PFSK-1 (cell line): ENCODE measurements around the gene DIP2A.

Experiments used
- FOXP2 ChIP-seq: optimal IDR thresholded peaks from 2 replicates; pipeline ENCODE3; 2011; ENCODE audit warnings: borderline replicate concordance, control low read depth, inconsistent platforms; ENCODE audit not compliant: insufficient read depth; ENCODE audit errors: extremely low read length, extremely low read depth
- POLR2AphosphoS5 ChIP-seq: IDR thresholded peaks from 2 replicates; pipeline ENCODE4 v1.6.1; 2012; ENCODE audit warnings: low read depth, mild to moderate bottlenecking, control low read depth, low read length, moderate library complexity
- SIN3A ChIP-seq: IDR thresholded peaks from 2 replicates; pipeline ENCODE4 v1.6.1; 2012; ENCODE audit warnings: mild to moderate bottlenecking, low read length, moderate library complexity, borderline replicate concordance; ENCODE audit not compliant: insufficient read depth
- TAF1 ChIP-seq: IDR thresholded peaks from 2 replicates; pipeline ENCODE4 v1.6.1; 2012; ENCODE audit warnings: low read length, control low read depth, borderline replicate concordance; ENCODE audit not compliant: insufficient read depth
- TF ChIP-seq, protein P1 (sequence below), 2 experiments: IDR thresholded peaks; 2 replicates each; pipeline versions ENCODE4 v1.6.1 to v1.8.0; 2011 to 2012; ENCODE audit warnings: low read depth in 2 of 2, low read length in 2 of 2, control low read depth in 1 of 2, inconsistent platforms in 1 of 2, mild to moderate bottlenecking in 1 of 2, moderate library complexity in 1 of 2; ENCODE audit not compliant: insufficient read depth in 1 of 2

DIP2A gene

DNA sequence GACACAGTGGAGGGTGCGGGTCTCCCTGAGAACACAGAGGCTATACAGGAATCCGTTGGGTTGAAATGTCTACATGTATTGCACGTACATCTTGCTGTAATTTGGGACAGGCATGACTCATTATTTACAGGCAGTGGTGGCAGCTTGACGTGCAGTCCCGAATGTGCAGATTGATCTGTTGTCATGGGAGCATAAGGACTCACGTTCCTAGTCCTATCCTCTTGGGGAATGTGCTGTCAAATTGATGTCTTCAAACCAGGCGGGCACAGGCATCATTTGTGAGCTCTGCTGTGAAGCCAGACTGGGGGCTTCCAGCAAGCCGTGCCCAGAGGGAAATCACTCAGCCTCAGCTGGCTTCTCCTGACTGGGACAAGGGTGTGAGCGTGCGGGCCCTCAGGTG is 105.7 kb downstream of the DIP2A start:
- no peak for TF ChIP-seq TAF1
- no peak for TF ChIP-seq FOXP2
- no peak for TF ChIP-seq POLR2AphosphoS5
- TF ChIP-seq SIN3A, result no peak
- TF ChIP-seq, protein P1, sequence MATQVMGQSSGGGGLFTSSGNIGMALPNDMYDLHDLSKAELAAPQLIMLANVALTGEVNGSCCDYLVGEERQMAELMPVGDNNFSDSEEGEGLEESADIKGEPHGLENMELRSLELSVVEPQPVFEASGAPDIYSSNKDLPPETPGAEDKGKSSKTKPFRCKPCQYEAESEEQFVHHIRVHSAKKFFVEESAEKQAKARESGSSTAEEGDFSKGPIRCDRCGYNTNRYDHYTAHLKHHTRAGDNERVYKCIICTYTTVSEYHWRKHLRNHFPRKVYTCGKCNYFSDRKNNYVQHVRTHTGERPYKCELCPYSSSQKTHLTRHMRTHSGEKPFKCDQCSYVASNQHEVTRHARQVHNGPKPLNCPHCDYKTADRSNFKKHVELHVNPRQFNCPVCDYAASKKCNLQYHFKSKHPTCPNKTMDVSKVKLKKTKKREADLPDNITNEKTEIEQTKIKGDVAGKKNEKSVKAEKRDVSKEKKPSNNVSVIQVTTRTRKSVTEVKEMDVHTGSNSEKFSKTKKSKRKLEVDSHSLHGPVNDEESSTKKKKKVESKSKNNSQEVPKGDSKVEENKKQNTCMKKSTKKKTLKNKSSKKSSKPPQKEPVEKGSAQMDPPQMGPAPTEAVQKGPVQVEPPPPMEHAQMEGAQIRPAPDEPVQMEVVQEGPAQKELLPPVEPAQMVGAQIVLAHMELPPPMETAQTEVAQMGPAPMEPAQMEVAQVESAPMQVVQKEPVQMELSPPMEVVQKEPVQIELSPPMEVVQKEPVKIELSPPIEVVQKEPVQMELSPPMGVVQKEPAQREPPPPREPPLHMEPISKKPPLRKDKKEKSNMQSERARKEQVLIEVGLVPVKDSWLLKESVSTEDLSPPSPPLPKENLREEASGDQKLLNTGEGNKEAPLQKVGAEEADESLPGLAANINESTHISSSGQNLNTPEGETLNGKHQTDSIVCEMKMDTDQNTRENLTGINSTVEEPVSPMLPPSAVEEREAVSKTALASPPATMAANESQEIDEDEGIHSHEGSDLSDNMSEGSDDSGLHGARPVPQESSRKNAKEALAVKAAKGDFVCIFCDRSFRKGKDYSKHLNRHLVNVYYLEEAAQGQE (IDR thresholded peaks at IDR 0.05; ENCODE audit: insufficient read depth in 1 of 2, low read depth in 2 of 2, low read length in 2 of 2), result no peak

DNA sequence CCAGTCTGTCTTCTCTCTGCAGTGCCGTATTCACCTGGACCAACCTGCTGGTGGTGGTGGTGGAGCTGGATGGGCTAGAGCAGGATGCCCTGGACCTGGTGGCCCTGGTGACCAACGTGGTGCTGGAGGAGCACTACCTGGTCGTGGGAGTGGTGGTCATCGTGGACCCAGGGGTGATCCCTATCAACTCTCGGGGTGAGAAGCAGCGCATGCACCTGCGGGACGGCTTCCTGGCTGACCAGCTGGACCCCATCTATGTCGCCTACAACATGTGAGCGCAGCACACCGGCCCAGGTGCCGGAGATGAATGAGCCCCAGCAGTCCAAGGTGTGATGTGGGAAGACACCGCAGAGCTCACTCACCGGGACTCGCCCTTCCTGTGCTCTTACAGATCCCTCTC is 108.7 kb downstream of the DIP2A start:
- TF ChIP-seq, protein P1 (IDR thresholded peaks at IDR 0.05; ENCODE audit: insufficient read depth in 1 of 2, low read depth in 2 of 2, low read length in 2 of 2), result no peak
- TF ChIP-seq SIN3A, result no peak
- TF ChIP-seq TAF1, result no peak
- TF ChIP-seq FOXP2, result no peak
- TF ChIP-seq POLR2AphosphoS5, result no peak

DNA sequence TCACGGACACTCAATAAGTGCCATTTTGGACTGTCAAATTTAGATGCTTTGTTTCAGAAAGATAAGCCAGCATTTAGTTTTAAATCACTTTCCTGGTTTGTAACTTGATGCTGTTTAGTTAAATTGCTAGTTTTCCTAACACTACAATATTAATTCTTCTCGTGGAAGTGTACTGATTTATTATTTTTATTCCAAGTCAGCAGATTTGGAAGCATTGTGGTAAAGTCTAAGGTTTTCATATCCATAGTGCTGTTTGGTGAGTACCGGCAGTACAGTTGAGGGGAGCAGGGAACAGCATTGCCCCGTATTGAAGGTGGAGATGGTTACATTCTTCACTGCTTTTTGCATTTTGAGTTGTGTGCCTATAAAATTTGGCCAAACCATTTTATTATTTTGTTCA is 109.9 kb downstream of the DIP2A start:
- TF ChIP-seq SIN3A, result no peak
- TF ChIP-seq FOXP2, result no peak

DNA sequence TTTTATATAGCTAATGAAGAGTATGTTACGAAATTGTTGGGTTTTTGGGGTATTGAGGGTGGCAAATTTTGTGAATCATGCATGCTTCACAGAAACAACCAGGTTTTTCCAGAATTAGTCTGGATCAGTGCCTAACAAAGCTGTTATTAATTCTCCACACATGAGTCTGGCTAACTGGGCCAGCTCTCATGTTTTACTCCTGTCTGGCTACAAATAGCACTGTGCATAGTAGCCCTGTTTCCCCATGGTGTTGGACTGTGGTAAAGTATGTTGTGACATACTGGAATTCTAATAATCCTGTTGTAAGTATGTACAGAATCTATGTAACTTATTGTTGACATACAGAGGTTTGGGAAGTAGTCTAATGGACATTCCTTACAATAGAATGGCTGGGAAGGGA is 110.4 kb downstream of the DIP2A start:
- TF ChIP-seq, protein P1 (IDR thresholded peaks at IDR 0.05; ENCODE audit: insufficient read depth in 1 of 2, low read depth in 2 of 2, low read length in 2 of 2), result no peak
- TF ChIP-seq TAF1 (no peak), FOXP2 (no peak), SIN3A (no peak), POLR2AphosphoS5 (no peak)

DNA sequence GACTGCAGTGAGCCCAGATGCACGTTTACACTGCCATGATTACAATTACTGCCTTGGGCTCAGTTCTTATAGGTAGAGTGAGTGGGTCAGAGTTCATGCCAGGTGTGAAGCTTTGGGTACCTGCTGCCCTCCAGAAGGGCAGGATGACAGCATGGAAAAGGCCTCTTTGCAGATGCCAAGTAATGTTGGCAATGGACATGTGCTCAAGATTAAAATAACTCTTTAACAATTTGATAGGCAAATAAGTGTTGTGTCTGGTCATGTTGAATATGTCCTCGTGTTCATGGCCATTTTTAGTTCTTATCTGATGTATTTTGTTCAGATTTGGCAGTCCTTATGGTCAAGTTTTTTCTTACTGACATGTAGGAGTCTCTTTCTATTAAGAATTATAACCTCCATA is 111.4 kb downstream of the DIP2A start:
- no peak for TF ChIP-seq TAF1
- TF ChIP-seq, protein P1 (IDR thresholded peaks at IDR 0.05; ENCODE audit: insufficient read depth in 1 of 2, low read depth in 2 of 2, low read length in 2 of 2), result no peak
- TF ChIP-seq FOXP2, result no peak
- TF ChIP-seq SIN3A, result no peak
- no peak for TF ChIP-seq POLR2AphosphoS5
